IMR-90 (cell line): ENCODE measurements around the gene METTL24. TPM values are rescaled to one million over a fixed set of nuclear protein-coding genes. Genes with fewer than 3 reads are reported as not detected.

Experiments used
- ATAC-seq: fragments of 200-7000 bp; cut with Tn5 transposase; 2 replicates; pipeline ENCODE4 v1.9.1; 2020; ENCODE audit warnings: low read depth, mild to moderate bottlenecking, moderate library complexity
- BruUV-seq: library from RNA; stranded (reverse); fragments of 400-500 nt; replicated peaks from 2 replicates; lab custom pipeline; 2021; lab: Mats Ljungman, UMichigan
- CTCF ChIA-PET: fragments of 300-600 bp; formaldehyde crosslinking; extraction: SDS; loops from one replicate; lab custom pipeline; 2021; ENCODE audit warnings: antibody characterized with exemption; lab: Yijun Ruan, JAX
- POLR2A ChIA-PET: fragments of 300-600 bp; sonication (Branson Sonifier 250); formaldehyde crosslinking; loops from one replicate; lab custom pipeline; 2022; ENCODE audit warnings: antibody characterized with exemption; ENCODE audit not compliant: unreplicated experiment; lab: Charles Lee
- DNase-seq: peaks from one replicate; pipeline ENCODE4 v3.0.0; 2013
- H2AFZ ChIP-seq: replicated peaks from 2 replicates; pipeline ENCODE3; 2013; ENCODE audit warnings: low read length, mild to moderate bottlenecking; ENCODE audit not compliant: poor library complexity
- H2AK5ac ChIP-seq: 2 replicates; pipeline ENCODE4 v1.6.1; 2013; ENCODE audit warnings: low read depth, low read length, inconsistent platforms
- H2AK9ac ChIP-seq: replicated peaks from 2 replicates; pipeline ENCODE3; 2013; ENCODE audit warnings: mild to moderate bottlenecking, low read depth, low read length, moderate library complexity; ENCODE audit not compliant: poor library complexity
- H2BK120ac ChIP-seq: 2 replicates; pipeline ENCODE4 v1.6.1; 2013; ENCODE audit warnings: low read depth, low read length, inconsistent platforms
- H2BK15ac ChIP-seq: 3 replicates; pipeline ENCODE4 v1.6.1; 2013; ENCODE audit warnings: low read depth, low read length, inconsistent platforms
- H2BK20ac ChIP-seq: 2 replicates; pipeline ENCODE4 v1.6.1; 2013; ENCODE audit warnings: low read depth, mild to moderate bottlenecking, inconsistent platforms, low read length, moderate library complexity
- H2BK5ac ChIP-seq: 2 replicates; pipeline ENCODE4 v1.6.1; 2013; ENCODE audit warnings: mild to moderate bottlenecking, low read depth, low read length, inconsistent platforms; ENCODE audit not compliant: poor library complexity, severe bottlenecking
- H3K14ac ChIP-seq: replicated peaks from 2 replicates; pipeline ENCODE4 v1.6.1; 2013; ENCODE audit warnings: low read depth, low read length, inconsistent platforms
- H3K18ac ChIP-seq: 2 replicates; pipeline ENCODE4 v1.6.1; 2013; ENCODE audit warnings: low read depth, low read length, control low read depth
- H3K23ac ChIP-seq: 2 replicates; pipeline ENCODE4 v1.6.1; 2013; ENCODE audit warnings: low read depth, low read length, inconsistent platforms
- H3K27ac ChIP-seq: 2 replicates; pipeline ENCODE4 v1.5.1; 2013; ENCODE audit warnings: mild to moderate bottlenecking, control low read depth, low read length; ENCODE audit not compliant: insufficient read depth
- H3K27me3 ChIP-seq: 2 replicates; pipeline ENCODE4 v1.6.1; 2013; ENCODE audit warnings: low read length; ENCODE audit not compliant: control insufficient read depth, insufficient read depth
- H3K36me3 ChIP-seq: 2 replicates; pipeline ENCODE4 v1.6.1; 2013; ENCODE audit warnings: low read length, mixed read lengths; ENCODE audit not compliant: control insufficient read depth, insufficient read depth
- H3K4ac ChIP-seq: 2 replicates; pipeline ENCODE4 v1.6.1; 2013; ENCODE audit warnings: low read depth, low read length, inconsistent platforms
- H3K4me1 ChIP-seq: 2 replicates; pipeline ENCODE4 v1.6.1; 2013; ENCODE audit warnings: low read length, mixed read lengths; ENCODE audit not compliant: control insufficient read depth, insufficient read depth
- H3K4me2 ChIP-seq: 2 replicates; pipeline ENCODE4 v1.6.1; 2013; ENCODE audit warnings: low read depth, mild to moderate bottlenecking, control low read depth, low read length, moderate library complexity
- H3K4me3 ChIP-seq: 2 replicates; pipeline ENCODE4 v1.5.1; 2013; ENCODE audit warnings: low read depth, mild to moderate bottlenecking, control low read depth, low read length, moderate library complexity; ENCODE audit not compliant: insufficient read depth
- H3K56ac ChIP-seq: 2 replicates; pipeline ENCODE4 v1.6.1; 2013; ENCODE audit warnings: low read length, inconsistent platforms; ENCODE audit not compliant: insufficient read depth; ENCODE audit errors: extremely low read depth
- H3K79me1 ChIP-seq, 2 experiments: 2 replicates each; pipeline ENCODE4 v1.6.1; 2013; ENCODE audit warnings: low read length in 2 of 2, inconsistent platforms in 1 of 2, low read depth in 1 of 2
- H3K9ac ChIP-seq: 2 replicates; pipeline ENCODE4 v1.6.1; 2013; ENCODE audit warnings: low read depth, low read length, control low read depth
- H3K9me1 ChIP-seq: 2 replicates; pipeline ENCODE4 v1.6.1; 2013; ENCODE audit warnings: low read length, inconsistent platforms; ENCODE audit not compliant: insufficient read depth
- H3K9me3 ChIP-seq: 2 replicates; pipeline ENCODE4 v1.6.1; 2013; ENCODE audit warnings: low read length; ENCODE audit not compliant: control insufficient read depth, insufficient read depth
- H4K20me1 ChIP-seq: 2 replicates; pipeline ENCODE4 v1.6.1; 2013; ENCODE audit warnings: low read length, inconsistent platforms; ENCODE audit not compliant: insufficient read depth
- H4K5ac ChIP-seq: 2 replicates; pipeline ENCODE4 v1.6.1; 2013; ENCODE audit warnings: mild to moderate bottlenecking, low read depth, low read length, control low read depth
- H4K8ac ChIP-seq, 2 experiments: 2 replicates each; pipeline ENCODE4 v1.6.1; 2013; ENCODE audit warnings: low read depth in 2 of 2, low read length in 2 of 2, control low read depth in 1 of 2, inconsistent platforms in 1 of 2
- H4K91ac ChIP-seq: 2 replicates; pipeline ENCODE4 v1.6.1; 2013; ENCODE audit warnings: low read depth, low read length, inconsistent platforms; ENCODE audit not compliant: insufficient read depth
- BHLHE40 ChIP-seq: fragments of 150-350 bp; IDR thresholded peaks from 2 replicates; pipeline ENCODE4 v1.6.1; 2016; ENCODE audit warnings: mild to moderate bottlenecking, low read depth, low read length
- CEBPB ChIP-seq: IDR thresholded peaks from 2 replicates; pipeline ENCODE4 v1.6.1; 2012; ENCODE audit warnings: low read depth, low read length, improper control_type of control experiment
- CHD1 ChIP-seq: IDR thresholded peaks from 2 replicates; pipeline ENCODE4 v1.6.1; 2012; ENCODE audit warnings: low read depth, low read length, improper control_type of control experiment
- FOS ChIP-seq: fragments of 150-350 bp; IDR thresholded peaks from 2 replicates; pipeline ENCODE4 v1.6.1; 2016; ENCODE audit warnings: low read depth, low read length
- MAFK ChIP-seq: IDR thresholded peaks from 2 replicates; pipeline ENCODE4 v1.6.1; 2012; ENCODE audit warnings: low read depth, low read length, improper control_type of control experiment
- MAZ ChIP-seq: IDR thresholded peaks from 2 replicates; pipeline ENCODE4 v1.6.1; 2012; ENCODE audit warnings: low read depth, mild to moderate bottlenecking, low read length, improper control_type of control experiment, moderate library complexity, borderline replicate concordance
- MXI1 ChIP-seq: IDR thresholded peaks from 2 replicates; pipeline ENCODE4 v1.6.1; 2012; ENCODE audit warnings: low read depth, mild to moderate bottlenecking, low read length, moderate library complexity, borderline replicate concordance
- NFE2L2 ChIP-seq: fragments of 150-350 bp; IDR thresholded peaks from 2 replicates; pipeline ENCODE4 v1.6.1; 2016; ENCODE audit warnings: low read depth, mild to moderate bottlenecking, low read length
- POLR2A ChIP-seq: IDR thresholded peaks from 2 replicates; pipeline ENCODE4 v1.6.1; 2012; ENCODE audit warnings: mild to moderate bottlenecking, low read depth, low read length
- RAD21 ChIP-seq: IDR thresholded peaks from 2 replicates; pipeline ENCODE4 v1.6.1; 2012; ENCODE audit warnings: low read length, improper control_type of control experiment
- RCOR1 ChIP-seq: IDR thresholded peaks from 2 replicates; pipeline ENCODE4 v1.6.1; 2012; ENCODE audit warnings: mild to moderate bottlenecking, low read length, improper control_type of control experiment; ENCODE audit not compliant: insufficient replicate concordance
- RFX5 ChIP-seq: IDR thresholded peaks from 2 replicates; pipeline ENCODE4 v1.8.0; 2012; ENCODE audit warnings: low read depth, mild to moderate bottlenecking, low read length, moderate library complexity
- SMC3 ChIP-seq: fragments of 150-350 bp; IDR thresholded peaks from 2 replicates; pipeline ENCODE4 v1.6.1; 2016; ENCODE audit warnings: low read depth, mild to moderate bottlenecking, antibody characterized with exemption, low read length, moderate library complexity
- WGBS, 2 experiments: methylation state at CpG; one replicate each; pipeline versions ENCODE4 v1.1.5 to v1.1.7; 2013; ENCODE audit warnings: missing lambda C conversion rate in 2 of 2; ENCODE audit not compliant: insufficient read length in 1 of 2; ENCODE audit errors: extremely low coverage in 2 of 2; 5-methylcytosine and 5-hydroxymethylcytosine counted together
- dilution Hi-C: fragments of 300-500 bp; cut with HindIII; formaldehyde crosslinking; loops from one replicate; pipeline ENCODE4 v1.14.3; 2018; ENCODE audit warnings: low sequenced_read_pairs; ENCODE audit not compliant: unreplicated experiment
- in situ Hi-C: fragments of 300-500 bp; cut with MboI; formaldehyde crosslinking; loops from 3 replicates; pipeline ENCODE4 v1.14.3; 2019; ENCODE audit warnings: low sequenced_read_pairs, inconsistent platforms, mixed read lengths
- intact Hi-C: fragments of 100-400 bp; cut with micrococcal nuclease; formaldehyde crosslinking; loops from 2 replicates; pipeline ENCODE4 v1.10.0; 2022
- polyA plus RNA-seq, 3 experiments: library from polyadenylated mRNA; depleted of rRNA; stranded (reverse); fragments of >200 nt; gene quantifications; 2 replicates each; pipeline ENCODE4 v1.2.3, GENCODE V29; 2012; ENCODE audit warnings: low replicate concordance in 1 of 3
- total RNA-seq: library from RNA; depleted of rRNA; stranded (reverse); fragments of >200 nt; gene quantifications from 2 replicates; pipeline ENCODE4 v1.2.3, GENCODE V29; 2012
- TF ChIP-seq, protein P1 (sequence below): fragments of 150-350 bp; IDR thresholded peaks from 2 replicates; pipeline ENCODE4 v1.6.1; 2016; ENCODE audit warnings: low read depth, mild to moderate bottlenecking, low read length, moderate library complexity, borderline replicate concordance
- TF ChIP-seq, protein P2 (sequence below): fragments of 150-350 bp; IDR thresholded peaks from 2 replicates; pipeline ENCODE4 v1.6.1; 2017; ENCODE audit warnings: mild to moderate bottlenecking, antibody characterized with exemption, low read length, low read depth
- TF ChIP-seq, protein P3 (sequence below): conservative IDR thresholded peaks from 2 replicates; pipeline ENCODE4 v1.5.1; 2012; ENCODE audit warnings: mild to moderate bottlenecking, low read depth, low read length, improper control_type of control experiment

METTL24 gene
- total and polyA plus RNA-seq, 2 of the 4 experiments (the other 2 are of a cell fraction) = not detected

DNA sequence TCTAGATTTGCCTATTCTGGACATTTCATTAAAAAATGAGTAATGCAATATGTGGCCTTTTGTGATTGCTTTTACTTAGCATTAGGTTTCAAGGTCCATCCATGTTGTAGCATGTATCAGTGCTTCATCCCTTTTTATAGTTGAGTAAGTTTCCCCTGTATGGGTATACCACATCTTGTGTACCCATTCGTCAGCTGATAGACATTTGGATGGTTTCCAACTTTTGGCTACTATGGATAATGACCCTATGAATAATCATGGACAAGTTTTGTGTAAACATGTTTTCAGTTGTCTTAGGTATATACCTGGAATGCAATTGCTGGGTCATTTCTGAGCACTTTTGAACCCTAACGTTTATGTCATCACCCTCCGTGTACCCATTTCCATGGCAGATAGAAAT is 15.4 kb downstream of the METTL24 start:
- no peaks in the 10 kb centered on the region for H4K20me1 ChIP-seq
- no TSS peak for BruUV-seq
- DNase-seq = no peak
- no peaks in the 10 kb centered on the region for H3K9me3 ChIP-seq
- ChIA-PET CTCF (interaction anchor here (0.7 kb wide), 1 partner anchor 1421 kb away, joined by 3 read pairs; no protein-coding TSS in a partner anchor), POLR2A (no interaction called here)
- H3K27me3 ChIP-seq = peaks cover 6% of the 10 kb centered on the region; the same call in 1 of the 2 replicates
- dilution Hi-C loops = no loop called here
- H3K9me1 ChIP-seq = no peaks in the 10 kb centered on the region
- H3K36me3 ChIP-seq = no peaks in the 10 kb centered on the region
- H3K79me1 ChIP-seq = no peaks in the 10 kb centered on the region
- H4K5ac ChIP-seq = no peak overlapping the region
- H3K14ac ChIP-seq = no peak overlapping the region
- no peak overlapping the region for H3K4me3 ChIP-seq
- in situ Hi-C loops = no loop called here
- WGBS, 2 experiments = 100% methylated on average over 1 of the region's 3 CpGs; no CpG with 5 or more reads in 1 of the 2 experiments
- no peaks in the 10 kb centered on the region for H3K4me1 ChIP-seq
- H3K56ac ChIP-seq = no peak overlapping the region
- TF ChIP-seq RAD21 (no peak), MXI1 (no peak), POLR2A (no peak), RFX5 (no peak), BHLHE40 (no peak), RCOR1 (no peak), CEBPB (no peak), CHD1 (no peak), NFE2L2 (no peak), SMC3 (no peak), FOS (no peak), MAZ (no peak), MAFK (no peak)
- TF ChIP-seq, protein P1, sequence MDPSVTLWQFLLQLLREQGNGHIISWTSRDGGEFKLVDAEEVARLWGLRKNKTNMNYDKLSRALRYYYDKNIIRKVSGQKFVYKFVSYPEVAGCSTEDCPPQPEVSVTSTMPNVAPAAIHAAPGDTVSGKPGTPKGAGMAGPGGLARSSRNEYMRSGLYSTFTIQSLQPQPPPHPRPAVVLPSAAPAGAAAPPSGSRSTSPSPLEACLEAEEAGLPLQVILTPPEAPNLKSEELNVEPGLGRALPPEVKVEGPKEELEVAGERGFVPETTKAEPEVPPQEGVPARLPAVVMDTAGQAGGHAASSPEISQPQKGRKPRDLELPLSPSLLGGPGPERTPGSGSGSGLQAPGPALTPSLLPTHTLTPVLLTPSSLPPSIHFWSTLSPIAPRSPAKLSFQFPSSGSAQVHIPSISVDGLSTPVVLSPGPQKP = no peak
- TF ChIP-seq, protein P2, sequence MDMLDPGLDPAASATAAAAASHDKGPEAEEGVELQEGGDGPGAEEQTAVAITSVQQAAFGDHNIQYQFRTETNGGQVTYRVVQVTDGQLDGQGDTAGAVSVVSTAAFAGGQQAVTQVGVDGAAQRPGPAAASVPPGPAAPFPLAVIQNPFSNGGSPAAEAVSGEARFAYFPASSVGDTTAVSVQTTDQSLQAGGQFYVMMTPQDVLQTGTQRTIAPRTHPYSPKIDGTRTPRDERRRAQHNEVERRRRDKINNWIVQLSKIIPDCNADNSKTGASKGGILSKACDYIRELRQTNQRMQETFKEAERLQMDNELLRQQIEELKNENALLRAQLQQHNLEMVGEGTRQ = no peak
- TF ChIP-seq, protein P3, sequence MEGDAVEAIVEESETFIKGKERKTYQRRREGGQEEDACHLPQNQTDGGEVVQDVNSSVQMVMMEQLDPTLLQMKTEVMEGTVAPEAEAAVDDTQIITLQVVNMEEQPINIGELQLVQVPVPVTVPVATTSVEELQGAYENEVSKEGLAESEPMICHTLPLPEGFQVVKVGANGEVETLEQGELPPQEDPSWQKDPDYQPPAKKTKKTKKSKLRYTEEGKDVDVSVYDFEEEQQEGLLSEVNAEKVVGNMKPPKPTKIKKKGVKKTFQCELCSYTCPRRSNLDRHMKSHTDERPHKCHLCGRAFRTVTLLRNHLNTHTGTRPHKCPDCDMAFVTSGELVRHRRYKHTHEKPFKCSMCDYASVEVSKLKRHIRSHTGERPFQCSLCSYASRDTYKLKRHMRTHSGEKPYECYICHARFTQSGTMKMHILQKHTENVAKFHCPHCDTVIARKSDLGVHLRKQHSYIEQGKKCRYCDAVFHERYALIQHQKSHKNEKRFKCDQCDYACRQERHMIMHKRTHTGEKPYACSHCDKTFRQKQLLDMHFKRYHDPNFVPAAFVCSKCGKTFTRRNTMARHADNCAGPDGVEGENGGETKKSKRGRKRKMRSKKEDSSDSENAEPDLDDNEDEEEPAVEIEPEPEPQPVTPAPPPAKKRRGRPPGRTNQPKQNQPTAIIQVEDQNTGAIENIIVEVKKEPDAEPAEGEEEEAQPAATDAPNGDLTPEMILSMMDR = no peak
- no peak overlapping the region for H2AK9ac ChIP-seq
- no peak overlapping the region for H2BK120ac ChIP-seq
- intact Hi-C loops = loop anchor here (5.0 kb wide), 1 partner anchor 160 kb away; the partner anchor contains the start of gene CDC40
- H3K18ac ChIP-seq = no peak overlapping the region
- no peak overlapping the region for H4K8ac ChIP-seq
- no peak overlapping the region for H2AFZ ChIP-seq
- H3K23ac ChIP-seq = no peak overlapping the region
- no peak overlapping the region for H2BK15ac ChIP-seq
- no peak overlapping the region for H3K4ac ChIP-seq
- H4K91ac ChIP-seq = no peak overlapping the region
- no peak for ATAC-seq
- no peak overlapping the region for H2AK5ac ChIP-seq
- no peak overlapping the region for H3K9ac ChIP-seq
- no peak overlapping the region for H2BK5ac ChIP-seq
- H3K27ac ChIP-seq = no peak overlapping the region
- H3K4me2 ChIP-seq = no peak overlapping the region
- no peak overlapping the region for H2BK20ac ChIP-seq
